Nephron (organoid): ENCODE results near the gene SAC3D1.

ENCODE experiments used
- H3K27ac Mint-ChIP-seq, 3 experiments: 2 replicates each; pipeline ENCODE4 v1.8.0; 2020; ENCODE audit warnings: mixed read lengths in 3 of 3, mild to moderate bottlenecking in 2 of 3, moderate library complexity in 1 of 3
- H3K27me3 Mint-ChIP-seq: 2 replicates; pipeline ENCODE4 v1.8.0; 2021; ENCODE audit warnings: low read depth, mild to moderate bottlenecking, moderate library complexity, mixed read lengths
- H3K36me3 Mint-ChIP-seq: 2 replicates; pipeline ENCODE4 v1.8.0; 2020; ENCODE audit warnings: low read depth, mixed read lengths
- H3K4me1 Mint-ChIP-seq: 2 replicates; pipeline ENCODE4 v1.8.0; 2020; ENCODE audit warnings: mixed read lengths
- H3K4me3 Mint-ChIP-seq, 3 experiments: 2 replicates each; pipeline ENCODE4 v1.8.0; 2020; ENCODE audit warnings: mild to moderate bottlenecking in 3 of 3, mixed read lengths in 3 of 3, moderate library complexity in 2 of 3
- H3K9me3 Mint-ChIP-seq: 2 replicates; pipeline ENCODE4 v1.8.0; 2020; ENCODE audit warnings: mixed read lengths
- TF ChIP-seq, protein P1 (sequence below), 3 experiments: fragments of 200-600 bp; sonication (generic); IDR thresholded peaks; one replicate each; pipeline ENCODE4 v1.5.0; 2021; ENCODE audit warnings: antibody characterized with exemption in 3 of 3; ENCODE audit not compliant: unreplicated experiment in 3 of 3

SAC3D1 gene

DNA sequence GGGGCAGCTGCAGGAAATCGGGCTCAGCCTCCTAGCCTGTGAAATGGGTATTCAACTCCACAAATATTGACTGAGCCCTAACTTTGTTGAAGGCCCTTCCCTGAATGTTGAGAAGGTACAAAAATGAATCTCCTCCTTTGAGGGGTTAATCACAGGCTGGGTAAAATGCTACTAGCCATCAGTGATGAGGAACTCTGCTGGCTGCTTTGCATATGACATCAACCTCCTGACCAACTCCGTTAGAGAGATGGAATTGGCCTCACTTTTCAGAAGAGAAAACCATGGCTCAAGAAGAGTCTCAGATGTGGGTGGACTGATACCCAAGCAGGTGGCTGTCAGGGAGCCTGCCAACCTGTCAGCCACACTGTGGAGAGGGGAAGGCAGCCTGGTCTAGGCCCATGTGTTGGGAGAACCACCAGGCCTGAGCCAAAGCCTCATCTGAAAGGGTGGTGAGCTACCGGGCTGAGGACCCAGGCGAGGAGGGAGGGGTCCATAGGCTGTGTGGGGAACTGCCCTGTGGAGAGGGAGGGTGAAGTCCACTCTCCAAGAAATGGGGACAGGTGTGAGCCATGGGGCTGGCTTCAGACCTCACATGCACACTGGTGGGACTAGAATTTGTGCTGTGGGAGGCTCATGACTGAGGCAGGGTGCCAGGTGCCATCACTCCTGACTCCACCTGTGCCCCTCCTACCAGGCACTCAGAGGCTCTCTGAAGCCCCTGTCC is 31.1 kb downstream of the SAC3D1 start:
- H3K4me3 Mint-ChIP-seq = no peak overlapping the region
- no peaks in the 10 kb centered on the region for H3K27me3 Mint-ChIP-seq
- TF ChIP-seq, protein P1, sequence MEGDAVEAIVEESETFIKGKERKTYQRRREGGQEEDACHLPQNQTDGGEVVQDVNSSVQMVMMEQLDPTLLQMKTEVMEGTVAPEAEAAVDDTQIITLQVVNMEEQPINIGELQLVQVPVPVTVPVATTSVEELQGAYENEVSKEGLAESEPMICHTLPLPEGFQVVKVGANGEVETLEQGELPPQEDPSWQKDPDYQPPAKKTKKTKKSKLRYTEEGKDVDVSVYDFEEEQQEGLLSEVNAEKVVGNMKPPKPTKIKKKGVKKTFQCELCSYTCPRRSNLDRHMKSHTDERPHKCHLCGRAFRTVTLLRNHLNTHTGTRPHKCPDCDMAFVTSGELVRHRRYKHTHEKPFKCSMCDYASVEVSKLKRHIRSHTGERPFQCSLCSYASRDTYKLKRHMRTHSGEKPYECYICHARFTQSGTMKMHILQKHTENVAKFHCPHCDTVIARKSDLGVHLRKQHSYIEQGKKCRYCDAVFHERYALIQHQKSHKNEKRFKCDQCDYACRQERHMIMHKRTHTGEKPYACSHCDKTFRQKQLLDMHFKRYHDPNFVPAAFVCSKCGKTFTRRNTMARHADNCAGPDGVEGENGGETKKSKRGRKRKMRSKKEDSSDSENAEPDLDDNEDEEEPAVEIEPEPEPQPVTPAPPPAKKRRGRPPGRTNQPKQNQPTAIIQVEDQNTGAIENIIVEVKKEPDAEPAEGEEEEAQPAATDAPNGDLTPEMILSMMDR (IDR thresholded peaks at IDR 0.05; ENCODE audit: unreplicated experiment in 3 of 3) = no peak
- no peaks in the 10 kb centered on the region for H3K9me3 Mint-ChIP-seq
- no peaks in the 10 kb centered on the region for H3K36me3 Mint-ChIP-seq
- no peaks in the 10 kb centered on the region for H3K4me1 Mint-ChIP-seq
- no peak overlapping the region for H3K27ac Mint-ChIP-seq

DNA sequence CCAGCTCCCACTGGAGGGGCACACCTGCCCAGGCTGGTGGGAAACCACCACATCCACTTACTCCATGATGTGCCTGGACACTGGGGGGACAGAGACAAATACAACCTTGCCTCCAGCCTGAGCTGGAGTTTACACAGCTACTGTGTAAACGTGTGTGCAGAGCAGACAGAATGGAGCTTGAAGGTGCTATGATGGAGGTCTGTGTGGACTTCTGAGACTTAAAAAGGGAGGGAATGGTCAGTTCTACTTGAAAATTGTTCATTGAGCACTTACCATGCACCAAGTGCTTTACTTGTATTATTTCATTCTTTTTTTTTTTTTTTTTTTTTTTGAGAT is 31.6 kb downstream of the SAC3D1 start:
- Mint-ChIP-seq H3K27ac (no peak overlapping the region), H3K36me3 (peaks cover under 1% of the 10 kb centered on the region), H3K4me1 (no peaks in the 10 kb centered on the region), H3K27me3 (no peaks in the 10 kb centered on the region), H3K4me3 (no peak overlapping the region), H3K9me3 (no peaks in the 10 kb centered on the region)
- TF ChIP-seq, protein P1 (IDR thresholded peaks at IDR 0.05; ENCODE audit: unreplicated experiment in 3 of 3) = no peak

DNA sequence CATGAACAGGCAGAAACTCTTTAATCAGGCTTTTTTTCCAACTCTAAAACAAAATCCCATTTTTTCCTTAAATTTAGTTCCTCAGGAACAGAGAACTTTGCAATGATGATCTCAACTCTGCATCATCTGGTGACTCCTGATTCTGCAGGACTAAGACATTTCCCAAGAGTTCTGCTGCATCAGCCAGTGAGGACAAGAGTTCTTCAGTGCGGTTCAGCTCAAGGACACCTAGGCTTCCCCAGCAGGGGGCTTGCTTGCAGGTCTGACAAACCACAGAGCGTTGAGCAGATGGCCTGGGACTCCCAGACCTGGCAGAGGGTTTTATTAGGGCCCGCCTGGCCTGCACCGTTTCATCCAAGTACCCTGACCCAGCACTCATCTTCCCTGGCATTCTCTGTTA is 36.4 kb downstream of the SAC3D1 start:
- Mint-ChIP-seq H3K9me3 (no peaks in the 10 kb centered on the region), H3K27ac (no peak overlapping the region), H3K4me3 (no peak overlapping the region), H3K4me1 (no peaks in the 10 kb centered on the region), H3K36me3 (peaks cover 20% of the 10 kb centered on the region), H3K27me3 (no peaks in the 10 kb centered on the region)
- TF ChIP-seq, protein P1 (IDR thresholded peaks at IDR 0.05; ENCODE audit: unreplicated experiment in 3 of 3) = no peak

DNA sequence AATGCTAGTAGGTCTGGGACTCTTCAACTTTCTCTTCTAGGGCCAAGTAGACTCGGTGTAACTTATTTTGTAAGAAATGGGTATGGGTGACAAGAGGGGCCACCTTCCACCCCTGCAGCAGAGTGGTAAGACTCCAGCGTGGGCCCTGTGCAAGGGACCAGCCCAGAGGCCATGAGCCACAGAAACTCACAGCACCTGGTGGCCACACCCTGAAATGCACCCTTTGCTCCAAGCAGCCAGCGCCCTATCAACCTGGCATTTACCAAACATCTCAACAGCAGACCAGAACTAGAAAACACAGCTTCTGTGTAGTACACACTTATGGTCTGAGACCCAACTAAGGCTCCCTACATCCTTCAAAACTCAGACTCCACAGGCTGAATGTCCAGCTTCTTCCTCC is 37.1 kb downstream of the SAC3D1 start:
- peak overlapping the region in 2 of 3 experiments; percentile 17 to 37 for H3K4me3 Mint-ChIP-seq
- H3K9me3 Mint-ChIP-seq = no peaks in the 10 kb centered on the region
- H3K27me3 Mint-ChIP-seq = no peaks in the 10 kb centered on the region
- H3K4me1 Mint-ChIP-seq = peaks cover 5% of the 10 kb centered on the region
- TF ChIP-seq, protein P1 (IDR thresholded peaks at IDR 0.05; ENCODE audit: unreplicated experiment in 3 of 3) = peak; percentile 37 to 56 (median 48)
- no peak overlapping the region for H3K27ac Mint-ChIP-seq
- peaks cover 20% of the 10 kb centered on the region for H3K36me3 Mint-ChIP-seq

DNA sequence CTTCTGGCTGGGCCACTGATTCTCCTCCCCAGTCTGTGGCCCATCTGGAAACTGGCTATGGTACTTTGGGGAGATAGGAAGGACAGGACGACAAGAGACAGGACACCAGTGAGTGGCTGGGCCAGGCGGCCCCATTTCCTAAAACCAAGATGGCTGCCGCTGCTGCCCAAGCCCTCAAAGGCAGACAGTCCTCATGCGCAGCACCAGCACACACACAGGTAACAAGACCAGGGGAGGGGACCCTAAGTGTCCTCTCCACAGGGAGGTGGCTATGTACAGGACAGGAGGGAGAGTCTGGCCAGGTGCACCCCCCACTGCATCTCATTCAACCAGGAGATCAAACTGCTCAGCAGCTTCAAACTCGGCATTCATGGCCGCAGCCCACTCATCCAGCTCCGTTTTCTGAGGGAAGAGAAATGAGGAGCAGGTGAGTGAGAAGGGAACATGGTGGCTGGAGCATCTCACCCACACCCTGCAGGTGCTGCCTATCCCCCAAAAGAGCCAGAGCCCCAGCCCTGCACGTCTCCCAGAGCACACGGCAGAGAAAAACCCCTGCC is 37.9 kb downstream of the SAC3D1 start:
- Mint-ChIP-seq H3K9me3 (no peaks in the 10 kb centered on the region), H3K27ac (no peak overlapping the region), H3K27me3 (no peaks in the 10 kb centered on the region), H3K4me1 (peaks cover 7% of the 10 kb centered on the region), H3K4me3 (peak overlapping the region in 1 of 3 experiments; percentile 54), H3K36me3 (peaks cover 20% of the 10 kb centered on the region)
- TF ChIP-seq, protein P1 (IDR thresholded peaks at IDR 0.05; ENCODE audit: unreplicated experiment in 3 of 3) = no peak
